T-helper 1 cell treated with Interleukin-12 subunit alpha and Interleukin-12 subunit beta and Interleukin-4 antibody, amounts not matched to agents 30 ng/mL and 1 ng/mL, for 36 hours (primary cell): ENCODE data around the gene KCTD7. TPM values are rescaled to one million over a fixed set of nuclear protein-coding genes. Genes with fewer than 3 reads are reported as not detected.
"Not testable (repeated sequence)": the region's sequence is repeated elsewhere in the genome, so short reads cannot be mapped to it uniquely, and the experiment has no call there.

ENCODE experiments used
- intact Hi-C: fragments of 100-400 bp; cut with micrococcal nuclease; formaldehyde crosslinking; loops from one replicate; pipeline ENCODE4 v1.15.1; 2024
- total RNA-seq: library from RNA; stranded (reverse); gene quantifications from 2 replicates; pipeline ENCODE4 v1.2.3, GENCODE V29; 2022

Gene KCTD7
- total RNA-seq, 1 donor from 2014 or later = 28.0 TPM

DNA sequence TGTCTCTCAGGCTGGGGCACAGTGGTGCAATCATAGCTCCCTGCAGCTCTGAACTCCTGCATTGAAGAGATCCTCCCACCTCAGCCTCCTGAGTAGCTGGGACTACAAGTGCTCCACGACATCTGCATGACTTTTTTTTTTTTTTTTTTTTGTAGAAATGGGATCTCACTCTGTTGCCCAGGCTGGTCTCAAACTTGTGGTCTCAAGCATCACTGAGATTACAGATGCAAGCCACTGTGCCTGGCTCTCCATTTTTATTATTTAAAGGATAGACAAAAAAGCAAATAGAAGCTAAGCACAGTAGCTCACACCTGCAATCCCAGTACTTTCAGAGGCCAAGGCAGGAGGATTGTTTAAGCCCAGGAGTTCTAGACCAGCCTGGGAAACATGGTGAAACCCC, 13.0 kb upstream of the KCTD7 start:
- intact Hi-C loops = no loop called here

DNA sequence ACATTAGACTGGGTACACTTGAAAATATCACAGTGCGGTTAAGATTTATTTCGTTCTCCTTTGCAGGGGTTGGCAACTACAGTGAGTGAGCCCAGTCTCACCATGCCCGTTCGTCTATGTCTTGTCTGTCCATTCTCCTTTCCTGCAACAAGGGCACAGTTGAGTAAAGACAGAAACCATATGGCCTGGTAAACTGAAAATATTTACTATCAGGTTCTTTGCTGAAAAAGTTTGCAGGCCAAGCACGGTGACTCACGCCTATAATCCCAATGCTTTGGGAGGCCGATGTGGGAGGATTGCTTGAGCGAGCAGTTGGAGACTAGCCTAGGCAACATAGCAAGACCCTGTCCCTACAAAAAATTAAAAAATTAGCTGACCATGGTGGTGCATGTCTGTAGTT, 11.4 kb upstream of the KCTD7 start:
- intact Hi-C loops = no loop called here

DNA sequence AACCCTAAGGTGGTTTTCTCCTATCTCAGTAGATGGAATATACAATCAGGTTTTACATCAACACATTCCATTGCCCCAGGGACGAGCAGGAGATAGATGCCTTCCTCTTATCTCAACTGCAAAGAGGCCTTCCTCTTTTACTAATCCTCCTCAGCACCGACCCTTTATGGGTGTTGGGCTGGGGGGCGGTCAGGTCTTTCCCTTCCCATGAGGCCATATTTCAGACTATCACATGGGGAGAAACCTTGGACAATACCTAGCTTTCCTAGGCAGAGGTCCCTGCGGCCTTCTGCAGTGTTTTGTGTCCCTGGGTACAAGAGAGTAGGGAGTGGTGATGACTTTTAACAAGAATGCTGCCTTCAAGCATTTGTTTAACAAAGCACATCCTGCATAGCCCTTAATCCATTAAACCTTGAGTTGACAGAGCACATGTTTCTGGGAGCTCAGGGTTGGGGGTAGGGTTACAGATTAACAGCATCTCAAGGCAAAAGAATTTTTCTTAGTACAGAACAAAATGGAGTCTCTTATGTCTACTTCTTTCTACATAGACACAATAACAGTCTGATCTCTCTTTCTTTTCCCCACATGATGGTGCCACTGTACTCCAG, 9.2 kb upstream of the KCTD7 start:
- intact Hi-C loops = not testable (repeated sequence)

DNA sequence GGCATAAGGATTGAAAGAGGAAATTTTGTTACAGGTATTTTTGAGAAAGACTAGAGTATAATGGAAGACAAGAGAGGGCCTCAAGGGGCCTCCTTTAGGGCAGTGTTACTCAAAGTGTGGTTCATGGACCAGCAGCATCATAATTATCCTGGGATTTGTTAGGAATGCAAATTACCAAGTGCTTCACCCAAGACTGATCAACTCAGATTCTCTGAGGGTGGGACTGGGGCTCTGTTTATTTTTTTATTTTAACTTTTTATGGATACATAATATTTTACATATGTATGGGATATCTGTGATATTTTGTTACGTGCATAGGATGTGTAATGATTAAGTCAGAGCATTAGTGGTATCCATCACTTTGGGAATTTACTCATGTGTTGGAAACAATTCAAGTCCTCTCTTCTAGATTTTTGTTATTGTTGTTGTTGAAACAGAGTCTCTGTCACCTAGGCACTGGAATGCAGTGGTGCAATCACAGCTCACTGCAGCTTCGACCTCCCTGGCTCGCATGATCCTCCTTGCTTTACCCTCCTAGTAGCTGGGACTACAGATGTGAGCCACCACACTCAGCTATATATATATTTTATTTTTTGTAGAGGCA, 2.2 kb upstream of the KCTD7 start:
- intact Hi-C loops = no loop called here

DNA sequence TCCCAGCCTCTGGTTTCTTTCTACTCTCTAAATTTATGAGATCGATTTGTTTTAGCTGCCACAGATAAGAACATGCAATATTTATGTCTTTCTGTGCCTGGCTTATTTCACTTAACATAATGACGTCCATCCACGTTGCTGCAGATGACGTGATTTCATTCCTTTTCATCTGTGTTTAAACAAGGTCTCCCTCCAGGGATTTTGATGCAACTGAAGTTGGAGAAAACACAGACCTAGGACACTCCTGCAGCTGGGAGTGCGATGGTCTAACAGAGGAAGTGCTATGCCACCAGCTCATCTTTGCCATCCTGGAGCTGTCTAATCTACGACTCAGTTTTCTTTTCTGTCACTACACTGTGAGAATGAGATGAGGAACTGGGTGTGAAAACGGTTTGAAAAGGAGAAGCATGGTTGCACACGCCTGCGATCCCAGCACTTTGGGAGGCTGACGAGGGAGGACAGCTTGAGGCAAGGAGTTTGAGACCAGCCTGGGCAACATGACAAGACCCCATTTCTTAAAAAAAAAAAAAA, 1.5 kb upstream of the KCTD7 start:
- intact Hi-C loops = no loop called here

DNA sequence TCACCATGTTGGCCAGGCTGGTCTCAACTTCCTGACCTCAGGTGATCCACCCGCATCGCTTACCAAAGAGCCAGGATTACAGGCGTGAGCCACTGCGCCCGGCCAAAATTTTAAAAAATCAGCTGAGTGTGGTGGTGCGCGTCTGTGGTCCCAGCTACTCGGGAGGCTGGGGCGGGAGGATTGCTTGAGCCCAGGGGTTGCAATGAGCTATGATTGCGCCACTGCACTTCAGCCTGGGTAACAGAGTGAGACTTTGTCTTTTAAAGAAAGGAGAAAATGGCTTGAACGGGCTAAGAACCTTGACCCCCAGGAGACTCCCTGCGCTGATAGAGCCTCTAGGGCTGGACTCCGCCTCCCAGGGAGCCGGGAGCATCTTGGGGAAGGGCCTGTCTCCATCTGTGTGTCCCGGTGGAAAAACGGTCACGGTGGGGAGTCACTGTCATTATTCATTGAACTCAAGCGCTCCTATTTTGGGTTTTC, 760 bp upstream of the KCTD7 start:
- intact Hi-C loops = loop anchor here (1.0 to 2.0 kb wide), 12 partner anchors 26 to 755 kb away; partner anchors contain the start of genes ASL, RABGEF1, TYW1 and VKORC1L1

DNA sequence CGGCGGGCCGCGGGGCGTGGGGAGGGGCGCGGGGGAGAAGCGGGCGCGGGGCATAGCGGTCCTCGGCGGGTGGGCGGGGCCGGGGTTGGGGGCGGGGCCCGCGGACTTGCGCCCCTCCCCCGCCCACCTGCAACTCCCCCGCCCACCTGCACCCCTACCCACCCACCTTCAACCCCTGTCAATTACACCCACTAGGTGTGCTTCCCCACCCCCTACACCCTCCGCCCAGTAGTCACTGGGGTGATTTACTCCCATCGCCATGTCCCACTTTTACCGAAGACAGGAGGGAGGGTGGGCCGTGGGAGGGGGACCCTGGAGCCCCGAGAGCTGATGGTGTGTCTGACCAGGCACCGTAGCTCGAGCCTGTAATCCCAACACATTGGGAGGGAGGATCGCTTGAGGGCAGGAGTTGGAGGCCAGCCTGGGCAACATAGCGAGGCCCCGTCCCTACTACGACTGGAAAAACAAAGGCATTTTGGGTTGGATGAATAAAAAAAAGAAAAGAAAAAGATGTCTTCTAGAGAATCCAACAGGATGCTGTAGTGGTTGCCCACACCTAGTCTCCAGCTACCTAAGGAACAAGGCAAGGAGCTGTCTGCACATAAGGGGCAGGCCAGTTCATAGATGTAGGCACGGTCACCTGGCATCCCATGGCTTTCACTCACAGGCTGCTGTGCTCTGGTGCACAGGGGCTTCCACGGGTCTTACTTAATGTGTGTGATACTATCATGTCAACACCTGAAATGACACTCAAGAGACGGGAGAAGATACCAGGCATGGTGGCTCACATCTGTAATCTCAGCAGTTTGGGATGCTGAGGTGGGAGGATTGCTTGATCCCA, 761 bp downstream of the KCTD7 start:
- intact Hi-C loops = loop anchor here (2.0 kb wide), 4 partner anchors 293 to 757 kb away; partner anchors contain the start of genes ASL and VKORC1L1

DNA sequence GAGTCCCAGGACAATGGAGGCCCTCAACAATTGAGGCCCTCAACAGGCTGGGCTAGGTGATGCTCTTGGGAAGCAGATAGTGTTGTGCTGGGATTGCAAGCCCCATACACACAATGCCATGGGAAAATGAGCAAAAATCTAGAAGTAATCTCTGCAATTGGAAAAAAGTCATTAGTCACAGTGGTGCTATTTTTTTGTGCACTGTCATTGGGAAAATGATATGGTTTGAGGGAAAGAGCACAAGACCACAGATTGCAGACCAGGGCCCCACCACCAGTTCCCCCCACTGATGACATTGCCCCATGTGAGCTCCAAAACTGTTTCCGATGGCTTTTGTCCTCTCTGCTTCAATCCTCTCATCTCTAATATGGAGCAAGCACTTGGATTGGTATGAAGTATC, 1.9 kb downstream of the KCTD7 start:
- intact Hi-C loops = no loop called here

DNA sequence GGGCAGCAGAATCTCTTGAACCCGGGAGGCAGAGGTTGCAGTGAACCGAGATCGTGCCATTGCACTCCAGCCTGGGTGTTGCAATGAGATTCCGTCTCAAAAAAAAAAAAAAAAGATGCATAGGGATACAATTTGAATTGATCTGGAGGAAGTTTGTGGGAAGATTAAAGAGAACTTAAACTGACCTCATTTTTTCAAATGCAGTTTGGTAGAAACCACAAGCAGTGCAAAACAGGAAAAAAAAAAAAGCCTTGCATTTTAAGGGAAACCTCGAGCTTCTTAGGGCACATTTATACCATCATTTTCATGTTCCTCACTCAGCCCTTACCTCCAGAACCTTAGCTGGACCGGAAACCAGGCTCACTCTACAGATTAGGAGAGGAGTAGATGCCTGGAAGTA, 2.8 kb downstream of the KCTD7 start:
- intact Hi-C loops = no loop called here

DNA sequence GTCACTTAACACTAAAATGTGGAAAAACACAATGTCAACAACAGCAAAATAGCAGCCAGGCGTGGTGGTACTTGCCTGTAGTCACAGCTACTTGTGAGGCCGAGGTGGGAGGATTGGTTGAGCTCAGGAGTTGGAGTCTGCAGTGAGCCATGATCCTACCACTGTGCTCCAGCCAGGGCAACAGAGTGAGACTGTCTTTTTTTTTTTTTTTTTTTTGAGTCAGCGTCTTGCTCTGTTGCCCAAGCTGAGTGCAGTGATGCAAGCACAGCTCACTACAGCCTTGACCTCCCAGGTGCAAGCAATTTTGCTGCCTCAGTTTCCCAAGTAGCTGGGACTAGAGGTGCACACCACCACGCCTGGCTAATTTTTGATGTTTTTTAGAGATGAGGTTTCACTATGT, 6.1 kb downstream of the KCTD7 start:
- intact Hi-C loops = no loop called here

DNA sequence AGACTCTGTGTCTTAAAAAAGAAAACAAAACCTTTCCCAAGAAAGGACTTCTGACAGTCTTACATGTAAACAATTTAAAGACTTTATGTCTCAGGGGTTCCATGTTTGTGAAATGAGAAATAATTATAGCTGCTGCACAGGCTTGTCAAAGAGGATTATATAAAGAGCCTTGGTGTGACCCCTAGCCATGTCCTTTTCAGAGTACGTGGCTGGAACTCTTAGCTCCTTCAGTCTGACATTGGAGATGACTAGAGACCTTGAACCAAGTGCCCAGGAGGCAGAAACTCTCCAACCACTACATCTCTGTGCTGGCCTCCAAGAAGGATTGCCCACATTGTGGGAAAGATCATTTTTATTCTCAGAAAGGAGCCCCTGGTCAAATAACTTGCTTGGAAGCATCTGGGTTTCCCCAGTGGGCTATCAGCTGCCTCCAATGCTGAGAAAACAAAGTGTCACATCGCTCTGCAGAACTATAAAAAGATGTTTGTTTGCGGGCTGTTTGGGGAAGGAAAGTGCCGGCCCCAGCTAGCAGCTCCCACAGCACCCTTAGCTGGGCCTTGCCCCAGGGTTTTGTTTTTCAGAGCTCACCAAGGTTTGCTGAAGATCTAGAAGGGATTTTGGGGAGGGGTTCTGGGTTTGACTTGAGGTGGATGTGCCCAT, 6.8 kb downstream of the KCTD7 start:
- intact Hi-C loops = not testable (repeated sequence)

DNA sequence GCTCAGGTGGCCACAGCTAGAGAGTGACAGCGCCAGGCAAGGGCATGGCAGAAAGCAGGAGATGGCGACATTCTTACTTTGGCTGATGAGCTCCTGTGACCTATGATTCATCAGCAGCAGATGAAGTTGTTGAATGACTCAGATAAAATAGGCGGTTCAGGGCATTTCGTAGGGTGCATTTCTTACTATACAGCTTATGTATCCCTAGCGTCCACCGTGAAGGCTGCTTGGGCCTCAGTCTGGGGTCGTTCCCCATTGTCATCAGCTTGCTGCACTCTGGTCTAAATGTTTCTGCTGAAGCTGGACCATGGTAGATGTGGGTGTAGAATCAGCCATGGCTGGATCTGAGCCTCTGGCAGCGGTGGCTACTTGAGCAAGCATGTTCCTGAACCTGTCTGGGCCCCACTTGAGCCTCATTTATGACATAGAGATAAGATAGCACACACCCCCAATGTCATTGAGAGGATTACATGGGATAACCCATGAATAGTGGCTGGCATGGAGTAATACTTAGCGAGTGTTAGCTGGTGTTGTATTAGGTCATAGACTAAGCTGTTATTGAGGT, 7.4 kb downstream of the KCTD7 start:
- intact Hi-C loops = not testable (repeated sequence)

DNA sequence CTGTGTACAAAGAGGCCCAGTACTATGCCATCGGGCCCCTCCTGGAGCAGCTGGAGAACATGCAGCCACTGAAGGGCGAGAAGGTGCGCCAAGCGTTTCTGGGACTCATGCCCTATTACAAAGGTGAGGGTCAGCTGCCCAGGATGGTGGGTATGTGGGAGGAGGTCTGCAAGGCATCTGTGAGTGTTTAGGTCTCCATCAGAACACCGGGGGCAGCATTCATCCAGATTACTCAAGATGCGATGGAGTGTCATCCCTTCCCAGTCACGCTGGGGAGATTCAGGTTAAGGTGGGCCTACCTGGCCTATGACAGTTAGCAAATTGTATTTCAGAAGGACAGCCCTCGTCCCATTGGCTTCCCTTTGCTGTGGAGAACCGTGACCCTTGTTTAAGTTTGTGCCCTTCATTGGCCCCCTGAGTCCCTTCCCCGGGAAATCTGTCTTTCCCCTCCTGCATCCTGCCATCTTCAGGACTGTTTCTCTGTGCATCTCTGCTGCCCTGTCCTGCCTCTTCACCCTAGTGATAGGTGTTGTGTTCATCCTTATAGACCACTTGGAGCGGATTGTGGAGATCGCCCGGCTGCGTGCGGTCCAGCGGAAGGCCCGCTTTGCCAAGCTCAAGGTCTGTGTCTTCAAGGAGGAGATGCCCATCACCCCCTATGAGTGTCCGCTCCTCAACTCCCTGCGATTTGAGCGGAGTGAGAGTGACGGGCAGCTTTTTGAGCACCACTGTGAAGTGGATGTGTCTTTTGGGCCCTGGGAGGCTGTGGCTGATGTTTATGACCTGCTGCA, 9.8 kb downstream of the KCTD7 start:
- intact Hi-C loops = no loop called here

DNA sequence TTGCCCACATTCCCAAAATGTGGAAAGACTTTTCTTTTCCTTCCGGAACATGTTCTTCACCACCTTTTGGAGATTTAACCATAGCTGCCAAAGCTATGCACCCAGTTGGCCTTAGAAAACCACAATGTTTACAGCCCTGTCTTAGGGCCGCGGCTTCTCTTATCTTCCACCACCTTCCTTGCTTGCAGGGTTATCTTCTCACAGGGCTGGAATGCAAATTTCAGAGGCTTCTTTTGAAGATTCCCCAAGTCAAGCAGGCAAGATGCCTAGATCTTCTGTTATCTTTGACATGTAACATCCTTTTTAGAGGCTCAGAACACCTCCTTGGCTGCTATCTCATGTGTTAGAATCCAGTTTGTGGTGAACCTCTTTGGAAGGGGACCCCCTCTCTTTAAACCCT, 11.1 kb downstream of the KCTD7 start:
- intact Hi-C loops = no loop called here

DNA sequence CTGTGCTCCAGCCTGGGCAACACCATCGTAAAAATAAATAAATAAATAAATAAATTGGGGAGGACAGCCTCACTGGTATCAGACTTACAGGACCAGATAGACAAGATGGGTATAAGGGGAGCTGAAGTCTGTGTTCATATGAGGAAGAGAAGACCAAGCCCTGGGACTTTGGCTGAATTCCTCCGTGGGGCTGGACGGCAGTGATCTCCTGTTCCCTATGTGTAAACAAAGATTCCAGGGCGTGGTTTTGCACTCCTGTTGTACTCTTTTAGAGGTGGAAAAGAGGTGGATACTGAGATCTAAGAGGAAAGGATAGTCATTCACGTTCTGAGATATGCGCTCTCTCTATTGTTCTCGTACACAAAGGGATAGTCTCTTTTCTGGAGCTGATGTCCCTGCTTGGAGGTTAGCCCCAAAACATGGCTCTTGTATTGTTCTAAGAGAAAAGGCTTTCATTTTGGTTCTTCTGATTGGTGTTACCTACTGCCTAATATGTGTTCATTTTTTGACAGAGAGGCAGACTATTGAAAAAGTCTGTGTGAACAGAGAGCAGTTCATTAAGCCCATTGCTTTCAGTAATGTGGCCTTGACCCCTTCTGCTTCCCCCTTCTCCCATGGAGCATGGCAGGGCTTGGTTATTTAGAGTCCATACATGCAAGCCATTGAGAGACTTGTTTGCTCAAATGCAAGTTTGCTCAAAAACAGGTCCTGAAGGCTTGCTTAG, 12.3 kb downstream of the KCTD7 start:
- intact Hi-C loops = no loop called here

DNA sequence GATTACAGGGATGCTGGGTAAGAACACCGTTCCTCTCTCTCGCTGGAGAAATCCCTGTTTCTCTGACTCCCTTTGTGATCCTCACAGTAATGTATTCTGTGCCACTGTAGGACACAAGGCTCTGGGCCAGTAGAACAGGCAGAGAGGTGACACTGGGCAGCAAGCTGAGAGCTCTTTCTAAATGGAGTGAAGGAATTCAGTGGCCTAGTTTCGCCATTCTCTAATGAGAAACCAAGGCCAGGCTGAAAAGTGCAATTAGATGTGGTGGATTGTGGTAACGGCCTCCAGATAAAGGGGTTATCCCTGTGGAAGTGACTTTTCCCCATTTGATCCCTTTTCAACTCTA, 12.8 kb downstream of the KCTD7 start:
- intact Hi-C loops = no loop called here

DNA sequence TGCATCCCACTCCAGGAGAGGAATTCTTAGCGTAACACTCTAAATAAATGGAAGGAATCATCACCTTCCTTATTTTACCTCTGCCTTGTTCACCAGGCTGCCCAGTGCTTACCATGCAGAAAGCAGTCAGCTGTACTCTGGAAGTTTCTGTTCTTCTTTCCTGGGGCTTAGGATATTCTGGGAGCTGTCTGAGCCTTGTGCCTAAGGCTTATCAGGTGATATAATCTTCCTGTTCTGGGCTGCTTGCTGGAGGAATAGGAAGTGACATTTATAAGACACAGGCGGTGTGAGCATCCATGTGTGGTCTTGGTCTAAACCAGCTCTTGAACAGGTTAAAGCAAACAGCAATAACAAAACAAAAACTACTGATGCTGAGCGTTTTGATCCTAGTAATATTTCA, 13.5 kb downstream of the KCTD7 start:
- intact Hi-C loops = no loop called here

DNA sequence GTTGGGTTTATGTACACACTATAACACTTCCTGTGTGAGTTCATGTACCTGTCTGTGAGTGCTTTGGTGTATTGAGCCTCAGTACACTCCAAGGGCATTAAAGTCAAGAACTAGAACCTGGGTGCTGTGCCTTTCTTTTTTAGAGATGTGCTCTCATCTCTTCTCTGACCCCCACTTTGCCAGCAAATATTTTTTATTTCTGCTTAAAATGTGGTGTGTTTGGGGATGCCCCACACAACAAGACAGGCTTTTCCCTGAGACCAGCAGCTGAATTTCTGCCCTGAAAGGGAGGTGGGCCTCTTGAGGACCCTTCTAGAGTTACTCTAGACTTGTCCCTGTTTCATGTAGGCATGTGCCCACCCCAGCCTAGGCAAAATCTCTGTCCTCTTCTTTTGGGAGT, 14.3 kb downstream of the KCTD7 start:
- intact Hi-C loops = no loop called here

DNA sequence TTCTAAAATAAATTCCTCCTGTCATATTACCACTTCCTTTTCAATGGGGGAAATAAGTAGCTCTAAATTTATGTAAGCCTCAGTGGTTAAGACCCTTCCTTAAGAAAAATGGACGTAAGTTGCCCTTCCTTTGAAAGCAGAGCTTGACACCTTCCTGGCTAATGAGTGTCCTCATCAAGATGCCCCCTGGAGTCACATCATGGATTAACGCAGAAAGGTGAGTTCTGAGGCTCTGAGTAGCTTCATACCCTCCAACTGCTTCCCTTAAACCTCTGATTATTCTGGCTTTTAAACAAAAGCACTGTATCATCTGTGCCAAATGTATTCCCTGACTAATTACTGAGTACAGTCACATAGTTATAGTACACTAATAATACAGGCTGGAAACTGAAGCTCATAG, 14.7 kb downstream of the KCTD7 start:
- intact Hi-C loops = no loop called here

DNA sequence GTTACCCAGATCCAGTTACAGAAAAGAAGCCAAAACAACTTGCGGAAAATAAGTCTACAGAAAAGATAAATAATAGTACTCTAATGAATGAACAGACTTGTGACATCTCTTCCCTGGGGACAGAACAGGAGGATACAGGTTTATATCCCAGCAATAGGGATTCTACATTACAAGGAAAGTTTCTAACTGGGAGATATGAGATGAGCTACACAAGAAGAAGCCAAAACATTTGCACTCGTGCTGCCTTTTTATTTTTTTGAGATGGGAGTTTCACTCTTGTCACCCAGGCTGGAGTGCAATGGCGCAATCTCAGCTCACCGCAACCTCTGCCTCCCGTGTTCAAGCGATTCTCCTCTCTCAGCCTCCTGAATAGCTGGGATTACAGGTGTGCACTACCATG, 22.3 kb downstream of the KCTD7 start:
- intact Hi-C loops = loop anchor here (10.0 kb wide), 1 partner anchor 236 kb away; no protein-coding TSS in a partner anchor
